ENCODE data around the gene PAXIP1. TPM values are rescaled to one million over a fixed set of nuclear protein-coding genes. Genes with fewer than 3 reads are reported as not detected.

The PAXIP1 gene
- total and polyA plus RNA-seq, 2 donors (not counting 3 experiments of a cell fraction or from before 2014, with no cell fraction given): 10.0 to 15.8 TPM

- CTCF ChIA-PET: no interaction called here
- Histone ChIP-seq H3K9me3 (replicated peaks; ENCODE audit: control insufficient read depth, insufficient read depth, low read length) (no peaks in the 10 kb centered on the region), H3K4me1 (ENCODE audit: control insufficient read depth, extremely low read depth, insufficient read depth, low read length) (no peaks in the 10 kb centered on the region), H3K9ac (replicated peaks; ENCODE audit: extremely low read depth, insufficient read depth, low read length) (no peak overlapping the region), H3K4me3 (replicated peaks in 1 of 3; ENCODE audit: insufficient read depth in 1 of 3, low read depth in 1 of 3, low read length in 3 of 3) (no peak overlapping the region), H2AFZ (ENCODE audit: low read depth, low read length) (no peak overlapping the region), H4K20me1 (replicated peaks; ENCODE audit: control insufficient read depth, extremely low read depth, insufficient read depth, low read length) (no peaks in the 10 kb centered on the region), H3K9me1 (replicated peaks; ENCODE audit: control insufficient read depth, extremely low read depth, insufficient read depth, low read length) (no peaks in the 10 kb centered on the region), H3K4me2 (ENCODE audit: insufficient read depth, low read length) (no peak overlapping the region), H3K27me3 (ENCODE audit: control insufficient read depth in 2 of 2, insufficient read depth in 2 of 2, low read length in 2 of 2) (no peaks in the 10 kb centered on the region), H3K27ac (ENCODE audit: insufficient read depth, low read depth, low read length) (no peak overlapping the region), H3K79me2 (ENCODE audit: control insufficient read depth, insufficient read depth, low read length) (no peaks in the 10 kb centered on the region), H3K36me3 (ENCODE audit: control insufficient read depth in 2 of 2, extremely low read depth in 1 of 2, insufficient read depth in 2 of 2, low read length in 2 of 2) (peaks cover 15 to 17% of the 10 kb centered on the region in 2 experiments)
- FAIRE-seq (no peak), DNase-seq (ENCODE audit: low read depth, low spot score) (no peak)
- intact Hi-C loops (cut with micrococcal nuclease) (no loop called here), dilution Hi-C loops (cut with MboI; ENCODE audit: extremely low pct_ligation_motif_present, low sequenced_read_pairs) (no loop called here)
- POLR2A ChIA-PET: no interaction called here
- no TSS peak for BruUV-seq (replicated peaks)
- TF ChIP-seq MAX (IDR thresholded peaks at IDR 0.05; ENCODE audit: insufficient read depth, insufficient read length) (no peak), CTCF (IDR thresholded peaks at IDR 0.05; ENCODE audit: extremely low read depth in 1 of 2, insufficient read depth in 1 of 2, low read depth in 1 of 2, low read length in 2 of 2) (no peak), GATA2 (IDR thresholded peaks at IDR 0.05; ENCODE audit: insufficient read depth, insufficient read length, low read depth, low read length) (no peak), MYC (IDR thresholded peaks at IDR 0.05; ENCODE audit: low read depth, low read length) (no peak), POLR2A (IDR thresholded peaks at IDR 0.05; ENCODE audit: low read depth, low read length) (no peak), EZH2 (IDR thresholded peaks at IDR 0.05; ENCODE audit: borderline replicate concordance, low read depth, low read length, severe bottlenecking) (no peak), POLR2AphosphoS5 (IDR thresholded peaks at IDR 0.05; ENCODE audit: insufficient read depth, low read depth, low read length) (no peak), FOS (IDR thresholded peaks at IDR 0.05; ENCODE audit: borderline replicate concordance, insufficient read depth, low read length) (no peak), JUN (IDR thresholded peaks at IDR 0.05; ENCODE audit: borderline replicate concordance, insufficient read depth, insufficient read length, low read depth) (no peak)
These were observed 46.5 kb downstream of the PAXIP1 start for GRCh38 chr7:154956427-154956826.
